Measurements from ENCODE around the gene TRNAU1AP.

- TF ChIP-seq EZH2 (IDR thresholded peaks at IDR 0.05; ENCODE audit: insufficient read depth, poor library complexity, severe bottlenecking) (no peak), EZH2phosphoT487 (IDR thresholded peaks at IDR 0.05; ENCODE audit: insufficient read depth, low read depth) (no peak)
Observed at GRCh38 chr1:28595412-28596191, 42.7 kb downstream of the TRNAU1AP start.
